ENCODE results near the gene FCRL3.
"Not testable (repeated sequence)": the region's sequence is repeated elsewhere in the genome, so short reads cannot be mapped to it uniquely, and the experiment has no call there.

FCRL3 gene, protein sequence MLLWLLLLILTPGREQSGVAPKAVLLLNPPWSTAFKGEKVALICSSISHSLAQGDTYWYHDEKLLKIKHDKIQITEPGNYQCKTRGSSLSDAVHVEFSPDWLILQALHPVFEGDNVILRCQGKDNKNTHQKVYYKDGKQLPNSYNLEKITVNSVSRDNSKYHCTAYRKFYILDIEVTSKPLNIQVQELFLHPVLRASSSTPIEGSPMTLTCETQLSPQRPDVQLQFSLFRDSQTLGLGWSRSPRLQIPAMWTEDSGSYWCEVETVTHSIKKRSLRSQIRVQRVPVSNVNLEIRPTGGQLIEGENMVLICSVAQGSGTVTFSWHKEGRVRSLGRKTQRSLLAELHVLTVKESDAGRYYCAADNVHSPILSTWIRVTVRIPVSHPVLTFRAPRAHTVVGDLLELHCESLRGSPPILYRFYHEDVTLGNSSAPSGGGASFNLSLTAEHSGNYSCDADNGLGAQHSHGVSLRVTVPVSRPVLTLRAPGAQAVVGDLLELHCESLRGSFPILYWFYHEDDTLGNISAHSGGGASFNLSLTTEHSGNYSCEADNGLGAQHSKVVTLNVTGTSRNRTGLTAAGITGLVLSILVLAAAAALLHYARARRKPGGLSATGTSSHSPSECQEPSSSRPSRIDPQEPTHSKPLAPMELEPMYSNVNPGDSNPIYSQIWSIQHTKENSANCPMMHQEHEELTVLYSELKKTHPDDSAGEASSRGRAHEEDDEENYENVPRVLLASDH

DNA sequence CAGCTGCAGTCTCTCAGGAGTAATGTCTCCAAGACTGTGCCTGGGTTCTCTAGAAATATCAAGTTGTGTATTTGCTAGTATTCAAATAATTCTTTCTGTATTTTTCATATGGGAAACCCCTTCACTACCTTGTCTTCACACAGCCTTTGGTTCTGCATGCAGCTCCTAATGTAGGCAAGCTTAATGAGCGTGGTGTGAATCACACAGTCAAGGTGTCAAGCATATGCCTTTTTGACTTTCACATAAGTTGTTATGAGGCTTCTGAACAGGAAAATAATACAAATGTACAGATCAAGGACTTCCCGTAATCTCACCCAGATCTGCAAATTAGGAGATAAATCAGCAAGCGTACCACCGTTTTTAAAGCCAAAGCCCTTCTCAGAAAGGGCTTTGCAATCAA, at the start of gene FCRL3:
FCRL3 (minus strand) TSS at position 38 of the 400 bp plus-strand sequence. CDS start 280 bp downstream, outside the sequence.
- DNase-seq (ENCODE audit: low read depth), result no peak

DNA sequence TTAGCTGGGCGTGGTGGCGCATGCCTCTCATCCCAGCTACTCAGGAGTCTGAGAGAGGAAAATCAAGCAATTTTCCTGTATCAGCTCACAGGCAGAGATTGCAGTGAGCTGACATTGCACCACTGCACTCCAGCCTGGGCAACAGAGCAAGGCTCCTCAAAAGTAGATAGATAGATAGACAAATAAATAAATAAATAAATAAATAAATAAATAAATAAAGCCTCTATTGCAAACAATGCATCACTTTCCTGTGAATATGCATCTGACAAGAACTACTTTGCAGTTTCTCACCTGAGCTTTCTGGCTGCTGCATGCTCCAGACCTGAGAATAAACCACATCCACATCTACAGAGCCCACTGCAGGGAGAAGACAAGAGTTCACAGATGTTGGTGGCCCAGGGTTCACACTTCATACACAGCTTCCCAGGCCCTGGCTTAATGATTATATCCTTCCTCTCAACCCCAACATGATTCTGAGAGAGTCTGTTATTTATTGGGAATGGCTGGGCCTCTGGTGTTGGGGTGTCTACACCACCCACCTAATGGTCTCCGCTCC, 47.8 kb upstream of the FCRL3 start:
- no peak for DNase-seq (ENCODE audit: low read depth)

DNA sequence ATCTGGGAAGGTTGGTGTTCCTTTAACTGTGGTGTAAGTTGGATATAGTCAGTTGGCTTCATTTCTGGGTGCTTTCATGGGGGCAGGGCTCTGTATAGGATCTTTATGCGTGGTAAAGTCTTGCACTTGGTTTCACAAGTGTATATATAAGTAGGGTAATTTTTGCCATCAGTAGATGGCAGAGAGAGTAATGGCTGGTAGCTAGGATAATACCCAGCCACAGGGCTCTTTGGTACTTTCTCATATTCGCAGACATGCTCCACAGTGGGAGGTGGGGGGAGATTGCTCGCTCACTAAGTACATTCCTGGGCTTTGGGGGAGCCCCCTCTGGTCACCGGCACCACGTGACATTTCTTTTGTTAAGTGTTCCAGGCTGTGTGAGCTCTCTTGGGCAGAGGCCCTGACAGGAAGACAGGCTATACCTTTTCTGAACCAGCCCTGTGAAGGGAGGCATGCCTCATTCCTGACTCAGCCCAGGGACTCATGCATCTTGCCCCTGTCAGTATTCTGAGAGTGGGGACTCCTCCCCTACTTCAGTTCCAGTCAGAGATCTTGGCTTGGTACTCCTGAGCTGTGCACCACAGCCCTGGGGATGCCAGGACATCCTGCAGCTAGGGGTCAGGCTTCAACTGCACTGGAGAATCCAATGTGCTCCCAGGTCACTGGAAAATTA, 38.8 kb upstream of the FCRL3 start:
- DNase-seq (ENCODE audit: low read depth), result no peak

DNA sequence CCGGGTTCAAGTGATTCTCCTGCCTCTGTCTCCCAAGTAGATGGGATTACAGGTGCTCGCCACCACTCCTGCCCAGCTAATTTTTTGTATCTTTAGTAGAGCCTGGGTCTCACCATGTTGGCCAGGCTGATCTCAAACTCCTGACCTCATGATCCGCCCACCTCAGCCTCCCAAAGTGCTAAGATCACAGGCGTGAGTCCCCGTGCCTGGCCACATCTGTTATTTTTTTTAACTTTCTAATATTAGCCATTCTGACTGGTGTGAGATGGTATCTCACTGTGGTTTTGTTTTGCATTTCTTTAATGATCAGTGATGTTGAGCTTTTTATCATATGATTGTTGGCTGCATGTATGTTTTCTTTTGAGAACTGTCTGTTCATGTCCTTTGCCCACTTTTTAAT, 35.4 kb upstream of the FCRL3 start:
- DNase-seq (ENCODE audit: low read depth), result not testable (repeated sequence)

DNA sequence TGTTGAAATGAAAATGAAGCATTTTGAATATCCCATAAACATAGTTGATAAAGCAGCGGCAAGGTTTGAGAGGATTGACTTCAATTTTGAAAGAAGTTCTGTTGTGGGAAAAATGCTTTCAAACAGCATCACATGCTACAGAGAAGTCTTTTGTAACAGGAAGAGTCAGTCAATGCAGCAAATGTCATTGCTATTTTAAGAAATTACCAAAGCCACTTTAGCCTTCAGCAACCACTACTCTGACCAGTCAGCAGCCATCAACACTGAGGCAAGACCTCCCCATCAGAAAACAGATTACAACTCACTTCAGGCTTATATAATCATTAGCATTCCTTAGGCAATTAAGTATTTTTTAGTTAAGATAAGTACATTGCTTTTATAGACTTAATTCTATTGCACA, 33.8 kb upstream of the FCRL3 start:
- DNase-seq (ENCODE audit: low read depth), result no peak

DNA sequence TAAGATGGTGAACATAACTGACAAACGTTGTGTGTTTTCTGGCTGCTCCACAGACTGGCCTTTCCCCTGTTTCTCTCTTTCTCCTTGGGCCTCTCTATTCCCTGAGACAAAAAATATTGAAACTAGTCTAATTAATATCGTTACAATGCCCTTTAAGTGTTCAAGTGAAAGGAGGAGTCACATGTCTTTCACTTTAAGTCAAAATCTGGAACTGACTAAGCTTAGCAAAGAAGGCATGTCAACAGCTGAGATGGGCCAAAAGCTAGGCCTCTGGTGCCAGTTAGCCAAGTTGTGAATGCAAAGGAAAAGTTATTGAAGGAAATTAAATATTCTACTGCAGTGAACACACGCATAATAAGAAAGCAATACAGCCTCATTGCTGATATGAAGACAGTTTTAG, 32.2 kb upstream of the FCRL3 start:
- DNase-seq (ENCODE audit: low read depth), result no peak

DNA sequence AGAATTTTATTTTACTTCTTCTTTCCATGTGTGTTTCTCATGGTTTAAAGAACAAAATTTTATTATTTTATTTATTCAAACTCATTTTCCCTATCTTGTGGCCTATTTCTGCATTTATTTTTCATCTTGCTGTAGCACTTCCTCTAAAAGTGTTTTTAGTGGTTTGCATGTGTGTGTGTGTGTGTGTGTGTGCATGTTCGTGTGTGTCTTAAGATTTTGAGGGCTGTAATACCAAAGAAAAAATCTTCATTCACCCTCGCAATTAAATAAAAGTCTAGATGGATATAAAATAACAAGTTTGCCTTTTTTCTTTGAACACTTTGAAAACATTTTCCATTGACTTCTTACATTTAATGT, 24.6 kb upstream of the FCRL3 start:
- DNase-seq (ENCODE audit: low read depth), result no peak

DNA sequence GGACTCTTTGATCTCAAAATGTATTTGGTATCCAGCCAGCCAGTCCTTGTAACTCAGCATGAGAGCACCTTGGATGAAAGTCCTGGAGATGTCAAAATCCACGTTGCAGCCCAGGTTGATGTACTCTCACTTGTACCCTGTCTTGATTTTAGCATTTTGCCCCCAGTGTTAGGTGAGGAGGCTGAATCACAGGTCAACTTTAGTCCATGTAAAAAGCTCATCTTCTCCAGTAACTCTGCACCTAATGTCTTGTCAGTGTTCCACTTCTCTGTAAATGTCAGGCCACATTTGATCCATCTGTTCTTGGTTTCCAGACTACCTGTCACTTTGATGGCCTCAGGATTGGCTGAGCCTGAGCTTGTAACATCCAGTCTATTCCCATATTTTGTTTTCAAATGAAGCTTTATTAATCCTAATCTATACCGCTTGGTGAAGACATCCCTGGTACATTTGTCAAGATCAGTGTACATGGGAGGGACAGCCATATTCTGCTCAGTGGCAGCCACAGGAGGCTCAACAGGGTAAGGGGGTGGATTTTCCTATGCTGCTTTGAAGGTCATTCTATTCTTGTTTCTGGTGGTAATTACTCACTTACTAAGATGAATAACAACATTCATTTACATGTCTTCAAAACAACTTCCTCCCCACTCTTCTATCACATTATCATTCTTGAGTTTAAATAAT, 24.1 kb upstream of the FCRL3 start:
- DNase-seq (ENCODE audit: low read depth), result no peak

DNA sequence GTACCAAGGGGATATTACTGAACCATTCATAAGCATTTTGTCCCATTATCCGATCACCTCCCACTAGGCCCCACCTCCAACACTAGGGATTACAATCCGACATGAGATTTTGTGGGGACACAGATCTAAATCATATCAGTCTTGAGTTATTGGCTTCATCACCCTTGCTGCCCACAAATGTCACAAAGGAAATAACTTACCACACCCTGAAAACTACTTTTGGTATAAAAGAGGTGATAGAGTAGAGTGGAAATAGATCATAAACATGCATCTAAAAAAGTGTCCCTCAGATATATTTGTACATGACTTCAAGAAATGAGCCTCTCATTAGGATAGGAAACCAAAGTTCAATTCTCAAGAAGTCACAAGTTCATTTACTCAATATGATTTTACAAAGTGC, 22.6 kb upstream of the FCRL3 start:
- no peak for DNase-seq (ENCODE audit: low read depth)

DNA sequence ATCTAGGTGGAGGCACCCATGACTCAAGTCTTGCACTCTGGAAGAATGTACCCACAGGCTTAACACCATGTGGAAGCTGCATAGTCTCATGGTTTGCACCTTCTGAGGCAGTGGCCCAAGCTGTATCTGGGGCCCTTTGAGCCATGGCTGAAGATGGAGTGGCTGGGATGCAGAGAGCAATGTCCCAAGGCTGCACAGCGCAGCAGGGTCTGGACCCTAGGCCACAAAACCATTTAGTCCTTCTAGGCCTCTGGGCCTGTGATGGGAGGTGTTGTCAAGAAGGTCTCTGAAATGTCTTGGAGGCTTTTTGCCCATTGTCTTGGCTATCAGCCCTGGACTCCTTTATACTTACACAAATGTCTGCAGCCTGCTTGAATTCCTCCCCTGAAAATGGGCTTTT, 21.4 kb upstream of the FCRL3 start:
- no peak for DNase-seq (ENCODE audit: low read depth)

DNA sequence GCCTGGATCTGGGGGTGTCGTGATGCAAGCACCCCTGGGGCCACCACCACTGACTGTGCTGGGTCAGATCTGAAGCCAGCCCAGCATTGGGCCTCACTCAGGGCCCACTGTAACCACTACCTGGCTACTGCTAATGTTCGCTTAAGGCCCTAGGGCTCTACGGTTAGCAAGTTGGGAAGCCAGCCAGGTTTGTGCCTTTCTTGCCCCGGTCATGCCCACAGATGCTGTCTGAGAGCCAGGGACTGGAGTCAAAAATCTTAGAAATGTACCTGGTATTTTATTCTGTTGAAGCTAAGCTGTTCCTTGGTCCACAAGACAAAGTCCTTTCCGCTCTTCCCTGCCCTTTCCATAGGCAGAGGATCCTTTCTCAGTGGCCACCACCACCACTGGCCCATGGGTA, 15.2 kb upstream of the FCRL3 start:
- DNase-seq (ENCODE audit: low read depth), result no peak

DNA sequence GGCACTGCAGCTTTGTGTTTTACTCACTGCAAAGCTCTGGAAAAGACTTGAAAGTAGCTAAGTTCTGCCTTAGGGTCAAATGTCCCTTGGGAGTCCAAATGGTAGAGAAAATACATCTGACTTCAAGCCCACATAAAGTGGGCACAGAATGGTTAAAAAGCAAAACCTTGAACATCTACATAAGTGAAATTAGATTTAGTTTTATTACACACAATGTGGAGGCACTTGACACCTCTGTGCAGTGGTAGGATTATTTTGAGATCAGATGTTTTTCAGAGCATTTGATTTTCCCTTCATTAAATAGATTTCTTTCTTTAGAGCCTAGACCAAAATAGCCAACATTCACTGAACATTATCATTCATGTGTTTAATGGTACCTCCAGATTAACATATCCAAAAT, 11.2 kb upstream of the FCRL3 start:
- DNase-seq (ENCODE audit: low read depth), result no peak

DNA sequence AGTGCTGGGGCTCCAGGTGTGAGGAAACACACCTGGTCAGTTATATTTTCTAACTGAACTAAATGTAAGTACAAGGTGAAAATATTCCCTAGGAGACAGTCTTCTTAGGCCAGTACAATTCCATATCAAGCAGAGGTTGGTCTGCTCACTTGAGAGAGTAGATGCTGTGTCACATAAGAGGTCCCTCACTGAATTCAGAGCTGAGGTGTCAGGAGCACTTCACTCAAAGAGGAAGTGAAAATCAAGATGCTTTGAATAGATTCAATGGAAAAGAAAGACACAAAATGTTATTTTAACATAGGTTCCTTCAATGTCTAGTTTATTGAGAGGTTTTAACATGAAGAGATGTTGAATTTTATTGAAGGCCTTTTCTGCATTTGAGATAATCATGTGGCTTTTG, 4.3 kb upstream of the FCRL3 start:
- DNase-seq (ENCODE audit: low read depth), result no peak

DNA sequence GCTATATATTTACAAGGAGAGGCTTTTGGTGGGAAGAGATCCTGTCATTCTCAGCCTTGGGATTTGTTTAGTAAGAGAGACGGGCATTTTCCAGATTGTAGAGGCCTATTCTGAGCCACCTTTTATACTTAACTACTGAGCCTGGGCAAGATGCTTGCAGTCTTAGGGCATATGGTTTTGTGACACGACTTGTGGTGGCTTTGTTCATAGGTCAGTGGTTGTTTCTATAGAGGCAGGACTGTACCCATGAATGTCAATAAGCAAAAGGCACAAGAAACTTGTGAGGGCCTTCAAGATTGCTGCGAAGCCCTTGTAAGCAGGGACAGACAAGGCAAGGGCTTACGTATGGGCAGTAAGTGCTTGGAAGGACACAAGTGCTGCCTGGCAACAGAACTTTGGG, 3.4 kb upstream of the FCRL3 start:
- DNase-seq (ENCODE audit: low read depth), result no peak

DNA sequence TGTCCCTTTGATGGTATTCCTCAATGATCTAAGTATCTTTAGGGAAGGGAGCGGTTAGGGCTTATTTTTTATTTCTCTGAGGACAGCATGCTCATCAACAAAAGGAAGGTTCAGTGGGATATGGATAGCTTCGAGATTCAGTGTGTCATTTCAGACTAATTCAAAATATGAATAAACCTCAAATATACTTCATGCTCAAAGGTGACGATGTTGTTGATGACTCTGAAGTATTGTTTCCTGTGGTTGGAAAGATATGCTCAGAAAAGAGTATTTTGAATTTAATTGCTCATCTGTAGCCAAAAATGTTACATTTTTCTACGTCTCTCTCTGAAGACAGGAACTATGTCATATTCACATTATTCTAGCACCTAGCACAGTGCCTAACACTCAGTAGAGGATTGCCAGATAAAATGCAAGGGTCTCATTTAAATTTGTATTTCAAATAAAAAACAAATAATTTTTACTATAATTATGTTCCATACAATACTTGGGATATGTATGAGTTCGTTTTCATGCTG, 1.8 kb upstream of the FCRL3 start:
- DNase-seq (ENCODE audit: low read depth), result no peak

DNA sequence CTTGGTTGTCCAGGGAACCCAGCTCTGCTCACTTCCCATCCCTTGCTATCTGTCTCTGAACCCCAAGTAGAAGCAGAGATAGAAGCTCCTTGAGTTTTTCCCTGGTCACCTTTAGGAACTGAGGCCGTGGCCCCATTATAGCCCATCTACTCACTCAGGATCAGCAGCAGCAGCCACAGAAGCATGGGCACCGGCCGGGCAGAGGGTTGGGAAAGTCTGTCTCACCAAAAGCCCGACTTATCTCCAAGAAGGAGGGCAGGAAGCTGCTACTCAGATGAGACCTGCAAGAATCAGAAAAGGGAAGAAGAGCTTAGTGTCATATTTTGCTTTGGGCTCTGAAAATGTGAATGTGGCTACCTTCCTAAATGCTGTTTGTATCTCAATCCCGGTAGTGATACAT, 264 bp downstream of the FCRL3 start:
- no peak for DNase-seq (ENCODE audit: low read depth)

DNA sequence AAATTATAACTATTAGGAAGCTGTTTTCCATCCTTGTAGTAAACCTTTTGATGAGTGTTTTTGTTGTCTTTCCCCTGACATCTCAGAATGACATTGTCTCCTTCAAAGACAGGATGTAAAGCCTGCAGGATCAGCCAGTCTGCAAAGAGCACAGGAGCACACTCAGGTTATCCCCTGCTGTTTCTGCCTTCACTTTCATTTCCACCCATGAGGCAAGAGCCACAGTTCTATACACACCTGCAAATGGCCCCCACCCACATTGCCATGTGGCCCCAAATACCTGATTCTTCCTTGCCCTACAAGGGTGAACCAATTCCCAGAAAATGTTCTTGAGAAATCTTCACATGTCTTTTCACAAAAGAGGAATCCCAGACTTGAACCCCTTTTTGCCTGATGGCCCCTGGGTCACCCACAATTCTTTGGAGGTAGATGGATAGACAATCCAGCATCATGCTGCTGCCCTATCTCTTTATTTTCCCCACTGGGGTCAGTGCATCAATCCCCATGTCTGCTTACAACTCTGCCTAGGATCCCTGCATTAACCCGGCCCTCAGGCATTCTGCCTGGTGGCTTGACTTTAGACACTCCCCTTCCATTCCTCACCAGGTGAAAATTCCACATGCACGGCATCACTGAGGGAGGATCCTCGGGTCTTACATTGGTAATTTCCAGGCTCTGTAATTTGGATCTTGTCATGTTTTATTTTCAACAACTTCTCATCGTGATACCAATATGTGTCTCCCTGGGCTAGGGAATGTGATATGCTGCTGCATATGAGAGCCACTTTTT, 2.6 kb downstream of the FCRL3 start:
- DNase-seq (ENCODE audit: low read depth), result no peak

DNA sequence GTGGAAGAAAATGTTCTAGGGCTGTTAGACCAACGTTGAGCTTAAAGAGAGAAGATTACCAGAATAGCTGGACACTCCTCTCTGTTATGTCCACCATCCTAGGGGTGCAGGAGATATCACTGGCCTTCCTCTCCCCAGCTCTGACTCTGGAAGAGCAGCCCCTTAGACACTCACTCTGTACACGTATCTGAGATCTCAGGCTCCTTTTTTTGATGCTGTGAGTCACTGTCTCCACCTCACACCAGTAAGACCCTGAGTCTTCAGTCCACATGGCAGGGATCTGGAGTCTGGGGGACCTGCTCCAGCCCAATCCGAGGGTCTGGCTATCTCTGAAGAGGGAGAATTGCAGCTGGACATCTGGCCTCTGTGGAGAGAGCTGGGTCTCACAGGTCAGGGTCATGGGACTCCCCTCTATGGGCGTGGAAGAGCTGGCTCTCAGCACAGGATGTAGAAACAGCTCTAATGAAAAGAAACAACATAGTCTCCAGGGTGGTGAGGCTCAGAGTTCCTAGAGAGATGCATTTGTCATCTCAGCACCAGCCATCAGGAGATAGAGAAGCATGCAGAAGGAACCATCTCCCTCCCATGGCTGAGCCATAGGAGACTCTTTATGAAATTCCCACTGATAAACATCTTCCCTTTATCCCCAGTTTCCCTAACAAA, 3.5 kb downstream of the FCRL3 start:
- no peak for DNase-seq (ENCODE audit: low read depth)

DNA sequence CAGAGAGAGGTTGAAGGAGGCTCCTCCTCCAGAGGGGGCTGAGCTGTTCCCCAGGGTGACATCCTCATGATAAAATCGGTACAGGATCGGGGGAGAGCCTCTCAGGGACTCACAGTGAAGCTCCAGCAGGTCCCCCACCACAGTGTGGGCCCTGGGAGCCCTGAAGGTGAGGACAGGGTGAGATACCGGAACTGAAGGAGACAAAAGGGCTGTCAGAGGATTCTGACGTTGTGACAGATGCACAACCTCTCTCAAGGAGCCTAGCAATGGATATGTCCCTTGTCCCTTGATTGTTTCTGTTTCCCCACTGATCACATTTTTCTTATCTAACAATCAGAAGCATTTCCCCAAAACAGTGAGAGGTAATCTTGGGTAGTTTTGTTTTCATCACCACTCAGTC, 5.2 kb downstream of the FCRL3 start:
- no peak for DNase-seq (ENCODE audit: low read depth)

DNA sequence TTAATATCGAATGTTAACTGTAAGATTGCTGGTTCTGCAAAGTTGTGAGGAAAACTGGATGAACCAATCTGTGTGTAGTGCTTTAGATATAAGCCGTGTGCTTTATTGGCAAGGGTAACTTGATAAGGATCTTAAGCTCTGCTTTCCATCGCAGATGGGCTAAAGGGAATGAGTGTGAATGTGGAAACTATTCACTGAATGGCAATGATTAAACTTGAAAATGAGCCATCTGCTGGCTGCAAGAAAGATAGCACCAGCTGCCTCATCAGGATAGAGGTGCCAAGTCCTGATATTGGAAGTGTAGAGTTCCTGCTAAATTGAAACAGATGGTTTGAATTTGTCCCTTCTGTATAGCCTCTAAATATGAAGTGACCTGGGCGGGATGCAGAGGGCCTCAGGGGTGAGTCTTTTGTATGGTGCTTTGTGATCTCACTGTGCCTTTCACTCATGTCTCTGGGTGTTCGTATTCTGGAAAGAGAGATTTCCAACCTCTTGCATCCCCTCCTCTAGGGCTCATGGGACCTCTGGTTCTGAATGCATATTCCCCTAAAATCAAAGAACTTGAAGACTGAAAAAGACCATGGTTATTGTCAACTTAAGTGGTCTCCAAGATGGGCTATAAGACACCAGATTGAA, 9.2 kb downstream of the FCRL3 start:
- DNase-seq (ENCODE audit: low read depth), result no peak

All from activated T-cell treated with anti-CD3 and anti-CD28 coated beads for 48 hours (primary cell).